K562 (cell line): ENCODE data around the gene TBXA2R. TPM values are rescaled to one million over a fixed set of nuclear protein-coding genes. Genes with fewer than 3 reads are reported as not detected.

Source experiments
- COPS2 ChIP-seq: fragments of 450-650 bp; conservative IDR thresholded peaks from 2 replicates; pipeline ENCODE4 v1.6.1; 2016; ENCODE audit warnings: mild to moderate bottlenecking, moderate library complexity
- CREBBP ChIP-seq: IDR thresholded peaks from one replicate; pipeline ENCODE4 v1.6.1; 2012; ENCODE audit warnings: low read depth, mild to moderate bottlenecking, control low read depth, inconsistent platforms, low read length
- FOXM1 ChIP-seq, 2 experiments: fragments of 450-650 bp in 1 of 2; sonication (generic) in 1 of 2; formaldehyde crosslinking in 1 of 2; IDR thresholded peaks; 2 replicates each; pipeline versions ENCODE4 v1.6.1 to v1.9.0; 2017 to 2022; ENCODE audit warnings: low read depth in 2 of 2, mild to moderate bottlenecking in 2 of 2, missing genetic modification reagents in 1 of 2, moderate library complexity in 1 of 2
- MIER1 ChIP-seq: fragments of 450-650 bp; IDR thresholded peaks from 2 replicates; pipeline ENCODE4 v1.6.1; 2016; ENCODE audit warnings: antibody characterized with exemption, mild to moderate bottlenecking, low read depth
- PYGO2 ChIP-seq: fragments of 450-650 bp; IDR thresholded peaks from 2 replicates; pipeline ENCODE4 v1.6.1; 2016; ENCODE audit warnings: mild to moderate bottlenecking, missing genetic modification characterization, moderate library complexity, missing compliant biosample characterization
- RB1 ChIP-seq: fragments of 450-650 bp; IDR thresholded peaks from 2 replicates; pipeline ENCODE4 v1.6.1; 2017; ENCODE audit warnings: low read depth, mild to moderate bottlenecking
- RBFOX2 ChIP-seq: fragments of 200-400 bp; formaldehyde crosslinking; IDR thresholded peaks from 2 replicates; pipeline ENCODE4 v1.6.1; 2017; ENCODE audit warnings: low read depth, mild to moderate bottlenecking, low read length, moderate library complexity
- SOX6 ChIP-seq: fragments of 450-650 bp; IDR thresholded peaks from 2 replicates; pipeline ENCODE4 v1.6.1; 2014; ENCODE audit warnings: mild to moderate bottlenecking
- SRSF9 ChIP-seq: fragments of 200-400 bp; formaldehyde crosslinking; IDR thresholded peaks from 2 replicates; pipeline ENCODE4 v1.6.1; 2017; ENCODE audit warnings: low read depth, low read length, borderline replicate concordance
- TBP ChIP-seq: optimal IDR thresholded peaks from 2 replicates; pipeline ENCODE3; 2011; ENCODE audit warnings: low read depth, low read length, improper control_type of control experiment
- ZNF3 ChIP-seq: fragments of 250-450 bp; sonication (Bioruptor Pico); IDR thresholded peaks from 2 replicates; pipeline ENCODE4 v1.5.0; 2021; ENCODE audit warnings: mild to moderate bottlenecking, moderate library complexity
- ZNF695 ChIP-seq: fragments of 450-650 bp; formaldehyde crosslinking; IDR thresholded peaks from 2 replicates; pipeline ENCODE4 v1.4.0; 2020; ENCODE audit warnings: mild to moderate bottlenecking, moderate library complexity
- ZNF76 ChIP-seq: fragments of 250-450 bp; sonication (Bioruptor Pico); IDR thresholded peaks from 2 replicates; pipeline ENCODE4 v1.4.0; 2020; ENCODE audit warnings: mild to moderate bottlenecking, moderate library complexity, borderline replicate concordance
- polyA plus RNA-seq, 8 experiments: library from polyadenylated mRNA; depleted of rRNA in 4 of 8; stranded (reverse) in 5 of 8; unstranded in 3 of 8; fragments of >200 nt; fragmentation: Nextera tagmentation in 2 of 8; fragmentation: Illumina TruSeq in 1 of 8; extraction: Ambion mirVana in 2 of 8; extraction: Trizol in 1 of 8; gene quantifications; 2 replicates each; pipeline versions ENCODE4 v1.2.1 to v1.2.3, GENCODE V29; 2011 to 2014; ENCODE audit warnings: inconsistent platforms in 1 of 8, missing spikeins in 1 of 8
- total RNA-seq, 7 experiments: library from RNA; depleted of rRNA in 6 of 7; stranded (reverse); fragments of >200 nt in 6 of 7; fragmentation: Illumina TruSeq in 2 of 7; extraction: Trizol in 2 of 7; gene quantifications; 2 replicates each; pipeline versions ENCODE4 v1.2.1 to v1.2.3, GENCODE V29; 2011 to 2021; ENCODE audit warnings: low replicate concordance in 1 of 7
- TF ChIP-seq, protein P1 (sequence below): fragments of 200-800 bp; sonication (Bioruptor generic); IDR thresholded peaks from 2 replicates; pipeline ENCODE4 v1.6.1; 2017; ENCODE audit warnings: missing genetic modification characterization, missing compliant biosample characterization
- TF ChIP-seq, protein P2 (sequence below): fragments of 450-650 bp; IDR thresholded peaks from 2 replicates; pipeline ENCODE4 v1.6.1; 2016; ENCODE audit warnings: mild to moderate bottlenecking, moderate library complexity

TBXA2R gene
- total and polyA plus RNA-seq, 9 of the 15 experiments (the other 6 are each of a cell fraction or from before 2014, with no cell fraction given), result 1.5 to 24.0 (median 2.8) TPM

- TF ChIP-seq COPS2 (no peak), MIER1 (no peak), CREBBP (no peak), ZNF76 (no peak), ZNF695 (CRISPR knock-in tag) (no peak), RBFOX2 (peak; percentile 94), PYGO2 (no peak), RB1 (0 out of 2 replicates have a peak, but pooled peaks have one; percentile 82), FOXM1 (IDR thresholded peaks at IDR 0.05; ENCODE audit: low read depth) (peak; percentile 90), FOXM1 (CRISPR knock-in tag; IDR thresholded peaks at IDR 0.05; ENCODE audit: low read depth) (no peak), TBP (peak; percentile 44), SRSF9 (no peak), ZNF3 (no peak), SOX6 (no peak)
- TF ChIP-seq, protein P1, sequence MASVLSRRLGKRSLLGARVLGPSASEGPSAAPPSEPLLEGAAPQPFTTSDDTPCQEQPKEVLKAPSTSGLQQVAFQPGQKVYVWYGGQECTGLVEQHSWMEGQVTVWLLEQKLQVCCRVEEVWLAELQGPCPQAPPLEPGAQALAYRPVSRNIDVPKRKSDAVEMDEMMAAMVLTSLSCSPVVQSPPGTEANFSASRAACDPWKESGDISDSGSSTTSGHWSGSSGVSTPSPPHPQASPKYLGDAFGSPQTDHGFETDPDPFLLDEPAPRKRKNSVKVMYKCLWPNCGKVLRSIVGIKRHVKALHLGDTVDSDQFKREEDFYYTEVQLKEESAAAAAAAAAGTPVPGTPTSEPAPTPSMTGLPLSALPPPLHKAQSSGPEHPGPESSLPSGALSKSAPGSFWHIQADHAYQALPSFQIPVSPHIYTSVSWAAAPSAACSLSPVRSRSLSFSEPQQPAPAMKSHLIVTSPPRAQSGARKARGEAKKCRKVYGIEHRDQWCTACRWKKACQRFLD (CRISPR knock-in tag), result no peak; the same call in 1 of the 2 replicates
- TF ChIP-seq, protein P2, sequence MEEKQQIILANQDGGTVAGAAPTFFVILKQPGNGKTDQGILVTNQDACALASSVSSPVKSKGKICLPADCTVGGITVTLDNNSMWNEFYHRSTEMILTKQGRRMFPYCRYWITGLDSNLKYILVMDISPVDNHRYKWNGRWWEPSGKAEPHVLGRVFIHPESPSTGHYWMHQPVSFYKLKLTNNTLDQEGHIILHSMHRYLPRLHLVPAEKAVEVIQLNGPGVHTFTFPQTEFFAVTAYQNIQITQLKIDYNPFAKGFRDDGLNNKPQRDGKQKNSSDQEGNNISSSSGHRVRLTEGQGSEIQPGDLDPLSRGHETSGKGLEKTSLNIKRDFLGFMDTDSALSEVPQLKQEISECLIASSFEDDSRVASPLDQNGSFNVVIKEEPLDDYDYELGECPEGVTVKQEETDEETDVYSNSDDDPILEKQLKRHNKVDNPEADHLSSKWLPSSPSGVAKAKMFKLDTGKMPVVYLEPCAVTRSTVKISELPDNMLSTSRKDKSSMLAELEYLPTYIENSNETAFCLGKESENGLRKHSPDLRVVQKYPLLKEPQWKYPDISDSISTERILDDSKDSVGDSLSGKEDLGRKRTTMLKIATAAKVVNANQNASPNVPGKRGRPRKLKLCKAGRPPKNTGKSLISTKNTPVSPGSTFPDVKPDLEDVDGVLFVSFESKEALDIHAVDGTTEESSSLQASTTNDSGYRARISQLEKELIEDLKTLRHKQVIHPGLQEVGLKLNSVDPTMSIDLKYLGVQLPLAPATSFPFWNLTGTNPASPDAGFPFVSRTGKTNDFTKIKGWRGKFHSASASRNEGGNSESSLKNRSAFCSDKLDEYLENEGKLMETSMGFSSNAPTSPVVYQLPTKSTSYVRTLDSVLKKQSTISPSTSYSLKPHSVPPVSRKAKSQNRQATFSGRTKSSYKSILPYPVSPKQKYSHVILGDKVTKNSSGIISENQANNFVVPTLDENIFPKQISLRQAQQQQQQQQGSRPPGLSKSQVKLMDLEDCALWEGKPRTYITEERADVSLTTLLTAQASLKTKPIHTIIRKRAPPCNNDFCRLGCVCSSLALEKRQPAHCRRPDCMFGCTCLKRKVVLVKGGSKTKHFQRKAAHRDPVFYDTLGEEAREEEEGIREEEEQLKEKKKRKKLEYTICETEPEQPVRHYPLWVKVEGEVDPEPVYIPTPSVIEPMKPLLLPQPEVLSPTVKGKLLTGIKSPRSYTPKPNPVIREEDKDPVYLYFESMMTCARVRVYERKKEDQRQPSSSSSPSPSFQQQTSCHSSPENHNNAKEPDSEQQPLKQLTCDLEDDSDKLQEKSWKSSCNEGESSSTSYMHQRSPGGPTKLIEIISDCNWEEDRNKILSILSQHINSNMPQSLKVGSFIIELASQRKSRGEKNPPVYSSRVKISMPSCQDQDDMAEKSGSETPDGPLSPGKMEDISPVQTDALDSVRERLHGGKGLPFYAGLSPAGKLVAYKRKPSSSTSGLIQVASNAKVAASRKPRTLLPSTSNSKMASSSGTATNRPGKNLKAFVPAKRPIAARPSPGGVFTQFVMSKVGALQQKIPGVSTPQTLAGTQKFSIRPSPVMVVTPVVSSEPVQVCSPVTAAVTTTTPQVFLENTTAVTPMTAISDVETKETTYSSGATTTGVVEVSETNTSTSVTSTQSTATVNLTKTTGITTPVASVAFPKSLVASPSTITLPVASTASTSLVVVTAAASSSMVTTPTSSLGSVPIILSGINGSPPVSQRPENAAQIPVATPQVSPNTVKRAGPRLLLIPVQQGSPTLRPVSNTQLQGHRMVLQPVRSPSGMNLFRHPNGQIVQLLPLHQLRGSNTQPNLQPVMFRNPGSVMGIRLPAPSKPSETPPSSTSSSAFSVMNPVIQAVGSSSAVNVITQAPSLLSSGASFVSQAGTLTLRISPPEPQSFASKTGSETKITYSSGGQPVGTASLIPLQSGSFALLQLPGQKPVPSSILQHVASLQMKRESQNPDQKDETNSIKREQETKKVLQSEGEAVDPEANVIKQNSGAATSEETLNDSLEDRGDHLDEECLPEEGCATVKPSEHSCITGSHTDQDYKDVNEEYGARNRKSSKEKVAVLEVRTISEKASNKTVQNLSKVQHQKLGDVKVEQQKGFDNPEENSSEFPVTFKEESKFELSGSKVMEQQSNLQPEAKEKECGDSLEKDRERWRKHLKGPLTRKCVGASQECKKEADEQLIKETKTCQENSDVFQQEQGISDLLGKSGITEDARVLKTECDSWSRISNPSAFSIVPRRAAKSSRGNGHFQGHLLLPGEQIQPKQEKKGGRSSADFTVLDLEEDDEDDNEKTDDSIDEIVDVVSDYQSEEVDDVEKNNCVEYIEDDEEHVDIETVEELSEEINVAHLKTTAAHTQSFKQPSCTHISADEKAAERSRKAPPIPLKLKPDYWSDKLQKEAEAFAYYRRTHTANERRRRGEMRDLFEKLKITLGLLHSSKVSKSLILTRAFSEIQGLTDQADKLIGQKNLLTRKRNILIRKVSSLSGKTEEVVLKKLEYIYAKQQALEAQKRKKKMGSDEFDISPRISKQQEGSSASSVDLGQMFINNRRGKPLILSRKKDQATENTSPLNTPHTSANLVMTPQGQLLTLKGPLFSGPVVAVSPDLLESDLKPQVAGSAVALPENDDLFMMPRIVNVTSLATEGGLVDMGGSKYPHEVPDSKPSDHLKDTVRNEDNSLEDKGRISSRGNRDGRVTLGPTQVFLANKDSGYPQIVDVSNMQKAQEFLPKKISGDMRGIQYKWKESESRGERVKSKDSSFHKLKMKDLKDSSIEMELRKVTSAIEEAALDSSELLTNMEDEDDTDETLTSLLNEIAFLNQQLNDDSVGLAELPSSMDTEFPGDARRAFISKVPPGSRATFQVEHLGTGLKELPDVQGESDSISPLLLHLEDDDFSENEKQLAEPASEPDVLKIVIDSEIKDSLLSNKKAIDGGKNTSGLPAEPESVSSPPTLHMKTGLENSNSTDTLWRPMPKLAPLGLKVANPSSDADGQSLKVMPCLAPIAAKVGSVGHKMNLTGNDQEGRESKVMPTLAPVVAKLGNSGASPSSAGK, result peak; percentile 91
Measured at GRCh38 chr19:3557461-3558248, 49.0 kb downstream of the TBXA2R start, which contains the start of gene MFSD12 (continued).
